GM19023 (cell line): Measurements from ENCODE around the gene HAUS3.
"Not testable (repeated sequence)": the region's sequence is repeated elsewhere in the genome, so short reads cannot be mapped to it uniquely, and the experiment has no call there.

Experiments
- ATAC-seq: cut with Tn5 transposase; IDR thresholded peaks from one replicate; pipeline ENCODE4 v1.9.1; 2021; ENCODE audit warnings: mild to moderate bottlenecking, moderate library complexity; ENCODE audit not compliant: unreplicated experiment

HAUS3 gene

DNA sequence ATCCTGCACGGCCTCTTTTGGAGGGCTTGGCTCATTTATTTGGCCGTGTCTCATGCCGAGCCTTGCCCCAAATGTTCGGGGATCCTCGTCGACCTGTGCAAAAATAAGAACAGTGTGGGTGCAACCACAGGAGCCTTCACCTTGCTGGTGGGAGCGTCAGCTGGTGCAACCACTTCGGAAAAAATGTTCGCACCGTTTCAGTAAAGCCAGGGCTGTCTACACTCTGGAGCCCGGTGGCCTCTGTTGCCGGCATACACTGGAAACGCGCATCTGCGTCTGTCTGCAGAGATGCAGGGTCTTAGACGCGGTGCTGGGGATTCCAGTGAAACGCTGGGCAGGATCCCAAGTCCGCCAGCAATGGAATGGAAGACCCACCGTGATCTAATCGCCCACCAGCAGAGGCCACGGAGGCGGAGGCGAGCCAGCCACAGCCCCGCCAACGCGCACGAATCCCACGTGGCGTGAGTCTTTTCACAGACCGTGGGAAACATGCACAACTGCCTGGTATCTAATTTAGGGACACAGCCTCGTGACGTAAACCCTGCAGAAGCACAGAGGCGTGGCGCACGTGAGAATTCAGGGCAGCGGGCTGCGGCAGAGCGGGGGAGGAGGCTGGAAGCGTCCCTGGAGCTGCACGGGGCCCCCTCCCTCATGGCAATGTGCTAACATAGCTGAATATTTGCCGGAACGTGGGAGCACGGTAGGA is 33.8 kb upstream of the HAUS3 start:
- ATAC-seq, result no peak

DNA sequence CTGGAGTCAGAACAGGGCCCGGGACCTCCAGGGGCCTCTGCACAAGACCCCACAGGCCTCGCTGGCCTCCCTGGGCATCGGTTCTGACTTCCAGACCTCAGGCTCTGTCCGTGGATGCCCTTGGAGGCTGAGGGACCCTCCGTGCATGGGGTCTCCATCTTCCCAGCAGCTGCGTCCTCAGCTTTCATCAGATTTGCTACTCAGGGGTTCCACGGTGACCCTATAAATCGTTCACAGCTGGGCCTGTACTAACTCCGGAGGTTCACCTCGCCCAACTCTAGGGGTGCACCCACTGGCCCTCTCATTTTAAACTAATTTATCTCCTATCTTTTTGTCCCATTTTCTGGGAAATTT is 33.1 kb upstream of the HAUS3 start:
- ATAC-seq, result not testable (repeated sequence)

GRCh38 chr4:2274320-2275043 is 32.6 kb upstream of the HAUS3 start:
- ATAC-seq, result no peak

GRCh38 chr4:2273657-2274319 is 31.9 kb upstream of the HAUS3 start:
- ATAC-seq, result no peak

DNA sequence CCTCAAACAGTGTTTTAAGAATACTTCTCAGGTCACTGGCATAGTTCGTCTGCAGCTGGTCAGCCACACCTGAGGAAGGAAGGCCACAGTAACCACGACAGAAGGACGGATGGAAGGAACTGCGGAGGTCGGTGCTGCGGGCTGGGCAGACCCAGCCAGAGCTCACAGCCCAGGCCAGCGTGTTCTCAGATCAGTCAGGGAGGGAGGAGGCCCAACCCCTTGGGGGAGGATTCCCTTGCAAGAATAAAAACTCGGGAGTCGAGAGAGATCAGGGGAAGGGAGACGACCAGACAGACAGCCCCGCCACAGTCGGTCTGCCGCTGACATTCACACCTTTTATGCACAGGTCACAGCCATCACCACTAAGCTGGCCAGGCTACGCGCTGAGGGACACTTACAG is 31.3 kb upstream of the HAUS3 start:
- no peak for ATAC-seq

- no peak for ATAC-seq
Observed at GRCh38 chr4:2272828-2273120, 30.9 kb upstream of the HAUS3 start.

- ATAC-seq, result no peak
Observed at GRCh38 chr4:2272026-2272827, 30.3 kb upstream of the HAUS3 start.

- no peak for ATAC-seq
Observed at GRCh38 chr4:2271279-2272025, 29.5 kb upstream of the HAUS3 start.

DNA sequence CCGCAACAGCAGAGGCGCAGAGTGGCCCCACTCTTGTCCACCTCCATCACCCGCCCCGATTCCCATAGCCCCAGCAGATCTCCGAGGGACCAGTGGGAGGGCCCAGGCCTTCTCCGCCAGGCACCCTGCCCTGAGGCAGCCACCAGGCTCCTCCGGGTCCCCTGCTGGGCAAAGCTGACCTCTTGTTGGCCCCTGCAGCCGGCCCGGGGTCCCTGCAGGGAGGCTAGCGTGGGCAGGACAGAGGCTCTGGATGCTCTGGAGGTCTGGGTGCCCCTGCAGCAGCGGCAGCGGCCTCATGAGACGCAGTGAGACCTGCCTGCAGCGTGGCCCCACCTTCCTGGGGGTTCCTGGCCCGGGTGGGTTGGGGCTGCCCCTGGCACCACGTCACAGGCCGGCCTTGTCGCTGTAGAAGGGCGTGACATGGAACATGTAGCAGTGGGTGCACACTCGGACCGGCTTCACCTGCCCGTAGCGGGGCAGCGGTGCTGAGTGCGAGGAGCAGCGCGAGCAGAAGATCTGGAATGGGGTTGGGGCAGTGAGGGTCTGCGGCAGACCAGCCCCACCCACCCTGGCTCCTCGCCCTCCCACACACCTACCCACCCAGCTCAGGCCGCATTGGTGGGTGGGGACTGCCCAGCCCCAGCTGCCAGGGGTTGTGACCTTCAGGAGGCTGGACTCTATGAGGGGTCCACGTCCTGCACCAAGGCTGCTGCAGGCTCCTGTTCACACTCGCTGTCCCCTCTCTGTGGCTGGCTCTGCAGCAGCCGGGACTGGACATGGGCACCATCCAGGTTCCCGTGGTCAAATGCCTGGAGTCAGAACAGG is 28.6 kb upstream of the HAUS3 start:
- ATAC-seq, result no peak

GRCh38 chr4:2269618-2270163 is 27.8 kb upstream of the HAUS3 start:
- no peak for ATAC-seq

- ATAC-seq, result no peak
Observed at GRCh38 chr4:2269206-2269531, 27.2 kb upstream of the HAUS3 start.

DNA sequence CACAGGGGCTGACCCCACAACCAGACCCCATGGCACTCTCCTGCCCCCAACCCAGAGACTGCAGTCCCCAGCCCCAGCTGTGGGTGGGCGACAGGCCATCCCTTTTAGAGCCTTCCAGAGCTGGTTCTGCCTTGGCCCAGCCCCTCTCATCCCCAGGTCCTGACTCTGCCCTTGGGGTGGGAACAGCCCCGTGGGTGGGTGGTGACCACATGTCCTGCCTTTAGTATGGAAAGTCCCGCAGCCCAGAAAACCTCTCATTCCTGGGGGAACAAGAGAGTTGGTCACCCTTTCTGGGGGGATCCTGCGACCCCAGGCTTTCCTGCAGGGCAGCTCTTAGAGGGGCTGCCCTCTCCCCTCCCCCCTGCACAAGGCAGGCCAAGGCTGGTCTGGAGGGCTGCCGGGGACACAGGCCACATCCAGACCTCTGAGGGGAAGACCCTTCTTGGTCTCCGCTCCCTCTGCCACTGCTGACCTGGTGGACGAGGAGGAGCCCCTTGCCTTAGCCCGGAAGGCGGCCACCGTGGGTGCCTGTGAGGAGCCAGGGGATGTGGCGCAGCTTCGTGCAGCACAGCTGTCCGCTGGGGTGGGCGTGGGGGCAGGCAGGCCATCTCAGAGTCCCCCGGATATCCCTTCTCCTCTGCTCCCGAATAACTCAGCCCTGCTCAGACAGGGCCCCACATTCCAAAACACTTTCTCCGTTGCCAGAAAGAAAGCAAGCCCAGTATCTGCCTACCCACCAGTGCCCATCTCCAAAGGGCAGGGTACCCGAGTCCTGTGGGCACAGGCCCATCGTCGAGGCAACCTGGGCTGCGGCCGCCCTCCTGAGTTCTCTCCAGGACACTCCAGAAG is 26.7 kb upstream of the HAUS3 start:
- ATAC-seq, result no peak

GRCh38 chr4:2267841-2268240 is 25.9 kb upstream of the HAUS3 start:
- no peak for ATAC-seq

- no peak for ATAC-seq
Observed at GRCh38 chr4:2267320-2267811, 25.4 kb upstream of the HAUS3 start.

- ATAC-seq, result no peak
Observed at GRCh38 chr4:2266821-2267220, 24.9 kb upstream of the HAUS3 start.

GRCh38 chr4:2266181-2266580 is 24.3 kb upstream of the HAUS3 start:
- no peak for ATAC-seq

DNA sequence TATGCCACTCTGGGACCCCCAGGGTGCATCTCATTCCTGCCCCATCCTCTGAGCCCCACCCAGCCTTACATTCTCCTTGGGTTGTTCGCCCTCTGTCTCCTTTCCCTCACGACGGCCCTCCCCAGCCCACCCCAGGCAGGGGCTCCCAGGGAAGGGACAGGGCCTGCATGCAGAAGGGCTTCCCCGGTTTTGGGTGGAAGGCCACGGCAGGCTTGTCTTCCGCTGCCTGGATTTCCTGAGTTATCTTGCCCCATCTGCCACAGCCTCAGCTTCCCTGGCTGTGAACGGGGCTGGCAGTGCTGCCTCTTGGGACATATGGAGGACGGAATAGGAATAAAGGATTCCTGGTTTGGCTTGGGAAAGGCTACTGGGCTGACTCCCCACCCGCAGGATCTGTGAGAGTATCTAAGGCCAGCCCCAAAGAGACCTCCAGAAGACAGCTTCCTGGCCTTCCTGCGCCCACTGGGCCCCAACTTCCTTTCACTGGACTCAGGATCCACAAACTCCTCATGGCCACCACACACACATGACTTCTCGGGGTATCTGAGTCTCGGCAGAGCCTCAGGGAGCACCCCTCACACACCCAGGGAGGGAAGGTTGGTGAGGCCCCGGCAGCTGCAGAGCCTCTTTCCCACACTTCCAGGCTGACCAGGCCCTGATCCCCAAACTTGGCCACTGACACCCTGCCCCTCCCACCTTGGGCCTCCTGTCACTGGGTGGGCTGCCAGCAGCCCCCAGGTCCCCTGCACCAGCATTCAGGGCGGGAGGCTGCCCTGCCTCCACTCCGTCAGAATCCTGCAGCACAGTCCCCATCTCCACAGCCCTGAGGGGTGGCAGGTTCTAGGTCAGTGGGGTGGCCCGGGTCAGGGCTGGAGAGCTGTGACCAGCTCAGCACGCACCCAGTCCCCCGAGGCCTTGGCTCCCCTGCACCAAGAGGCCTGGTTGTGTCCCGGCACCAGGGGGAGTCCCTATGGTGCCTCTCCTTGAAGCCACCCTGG is 23.5 kb upstream of the HAUS3 start:
- no peak for ATAC-seq
